Activated T-helper 9 cell treated with anti-CD3 and anti-CD28 coated beads, Interleukin-2, amount 50 U/mL, for 16 hours (primary cell): ENCODE data around the gene GABRA6.
"Not testable (repeated sequence)": the region's sequence is repeated elsewhere in the genome, so short reads cannot be mapped to it uniquely, and the experiment has no call there.

ENCODE experiments used
- DNase-seq: peaks from one replicate; pipeline ENCODE4 v3.0.0-alpha.2; 2020; ENCODE audit warnings: low read depth

Gene GABRA6

DNA sequence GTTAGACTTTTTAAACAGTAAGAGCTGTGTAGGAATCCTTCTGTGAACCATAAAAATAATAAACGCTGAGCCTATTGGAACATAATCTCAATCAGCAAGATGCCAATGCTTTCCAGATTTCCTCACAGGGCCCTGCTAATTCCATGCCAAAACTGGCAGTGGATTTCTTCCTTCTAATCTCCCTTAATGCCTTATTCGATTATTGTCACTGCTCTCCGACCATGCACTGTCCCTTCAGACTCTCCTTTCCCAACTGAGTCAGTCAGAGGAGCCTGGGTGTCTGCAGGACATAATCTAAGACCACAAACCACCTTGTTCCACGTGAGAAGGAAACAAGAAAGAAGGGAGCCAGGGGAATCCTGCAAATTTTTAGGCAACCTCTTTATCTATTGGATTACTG, at the start of gene GABRA6:
Gene GABRA6 (plus strand): TSS at position 261 of the 400 bp plus-strand sequence. CDS start 269 bp downstream, outside the sequence.
- no peak for DNase-seq

GRCh38 chr5:161637591-161637990, 47.9 kb upstream of the GABRA6 start:
- DNase-seq: no peak

GRCh38 chr5:161641444-161641843, 44.1 kb upstream of the GABRA6 start:
- DNase-seq: no peak

DNA sequence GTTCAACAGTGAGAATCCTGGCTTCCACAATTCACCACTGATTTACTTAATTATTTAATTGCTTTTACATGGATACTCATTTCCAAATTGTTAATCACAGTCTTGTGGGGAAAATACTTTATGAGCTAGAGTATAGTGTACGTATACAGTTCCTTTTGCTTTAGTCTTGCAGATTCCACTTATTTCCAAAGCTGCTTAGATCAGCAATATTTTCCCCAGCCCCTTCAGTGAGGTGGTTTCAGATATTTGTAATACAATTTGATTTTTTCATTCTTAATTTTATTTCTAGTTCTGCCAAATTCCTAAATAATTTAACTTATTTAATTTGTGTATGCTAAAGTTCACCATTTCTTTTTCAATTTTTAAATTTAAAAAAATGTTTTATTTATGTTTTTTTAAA, 40.3 kb upstream of the GABRA6 start:
- DNase-seq: no peak

- not testable (repeated sequence) for DNase-seq
These were observed 33.6 kb upstream of the GABRA6 start for GRCh38 chr5:161651926-161652325.

DNA sequence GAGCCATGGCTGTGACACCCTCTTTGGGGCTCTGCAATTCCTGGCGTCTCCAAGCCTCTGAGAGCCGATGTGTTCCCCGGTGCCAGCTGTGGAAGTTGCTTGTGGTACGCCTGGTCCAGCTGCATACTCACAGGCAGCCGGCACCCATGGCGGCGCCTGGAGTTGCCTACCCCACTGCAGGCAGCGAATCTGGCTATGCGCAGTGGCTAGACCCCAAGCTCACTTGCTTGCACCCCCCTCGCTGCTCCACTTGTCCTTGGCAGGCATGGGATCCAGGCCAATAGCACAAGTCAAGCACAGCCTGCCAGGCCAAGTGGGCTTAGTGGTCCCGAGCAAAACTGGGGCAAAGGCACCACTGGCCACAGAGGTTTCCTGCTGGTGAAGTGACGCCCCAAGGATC, 24.7 kb upstream of the GABRA6 start:
- no peak for DNase-seq

DNA sequence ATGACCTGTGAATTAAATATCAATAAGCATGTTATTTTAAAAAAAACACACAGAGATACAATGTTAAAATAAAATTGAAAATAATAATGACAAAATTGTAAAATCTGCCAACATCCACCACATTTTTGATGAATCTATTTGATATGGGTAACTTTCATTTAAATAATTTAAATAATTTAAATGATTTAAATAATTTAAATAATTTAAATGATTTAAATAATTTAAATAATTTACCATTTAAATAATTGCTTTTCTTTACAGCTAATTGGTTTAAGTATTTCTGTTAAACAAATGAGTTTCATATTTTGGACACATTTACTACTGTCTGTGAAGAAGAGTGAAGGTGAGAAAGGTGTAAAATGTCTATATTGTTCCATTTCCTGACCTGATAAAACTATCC, 22.1 kb upstream of the GABRA6 start:
- no peak for DNase-seq

GRCh38 chr5:161676103-161676502, 9.4 kb upstream of the GABRA6 start:
- no peak for DNase-seq

DNA sequence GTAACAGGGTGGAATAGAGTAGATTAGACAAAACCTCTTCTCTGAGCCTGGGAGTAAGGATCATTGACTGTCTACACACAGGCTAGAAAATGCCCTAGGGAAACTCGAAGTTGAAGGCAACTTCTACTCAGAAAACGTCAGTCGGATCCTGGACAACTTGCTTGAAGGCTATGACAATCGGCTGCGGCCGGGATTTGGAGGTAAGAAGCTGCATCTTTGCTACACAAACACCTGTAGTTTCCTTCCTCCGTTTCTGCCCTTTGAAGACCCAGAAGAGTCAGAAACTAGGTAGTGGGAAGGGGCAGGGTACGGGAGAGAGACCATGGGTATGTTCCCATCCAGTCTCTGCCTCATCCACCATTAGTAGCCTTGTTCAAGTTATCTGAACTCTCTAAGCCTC, 628 bp downstream of the GABRA6 start:
- DNase-seq: no peak

DNA sequence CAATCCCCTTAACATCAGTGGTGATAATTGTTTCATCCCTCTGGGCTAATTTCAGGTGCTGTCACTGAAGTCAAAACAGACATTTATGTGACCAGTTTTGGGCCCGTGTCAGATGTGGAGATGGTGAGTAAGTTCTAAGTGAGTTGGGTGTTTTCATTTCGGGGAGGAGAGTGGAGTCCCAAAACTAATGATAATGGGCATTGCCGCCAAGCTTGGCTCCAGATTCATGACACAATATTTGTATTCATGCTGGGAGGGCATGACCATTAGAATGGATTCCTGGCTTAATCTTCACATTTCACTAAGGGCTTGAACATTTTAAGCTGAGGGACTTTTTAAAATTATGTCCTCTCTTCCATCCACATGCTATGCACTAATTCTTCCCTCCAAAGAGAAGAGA, 1.4 kb downstream of the GABRA6 start:
- DNase-seq: no peak

DNA sequence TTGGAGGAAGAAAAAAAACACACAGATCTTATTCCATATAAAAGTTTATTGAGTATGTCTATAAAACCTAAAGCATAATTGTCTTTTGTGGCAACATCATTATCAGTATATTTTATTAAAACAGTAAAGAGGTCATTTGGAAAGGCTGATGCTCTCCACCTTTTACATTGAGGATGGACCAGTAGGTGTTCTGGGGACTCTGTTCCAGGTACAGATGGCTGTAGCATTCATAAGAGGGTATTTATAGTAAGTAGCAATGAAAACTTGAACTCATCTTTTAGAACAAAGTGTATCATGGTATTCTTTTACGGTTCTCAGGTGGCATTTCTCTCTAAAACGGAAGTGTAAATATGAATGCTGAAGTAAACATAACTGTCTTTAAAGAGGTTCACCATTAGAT, 1.8 kb downstream of the GABRA6 start:
- DNase-seq: no peak

DNA sequence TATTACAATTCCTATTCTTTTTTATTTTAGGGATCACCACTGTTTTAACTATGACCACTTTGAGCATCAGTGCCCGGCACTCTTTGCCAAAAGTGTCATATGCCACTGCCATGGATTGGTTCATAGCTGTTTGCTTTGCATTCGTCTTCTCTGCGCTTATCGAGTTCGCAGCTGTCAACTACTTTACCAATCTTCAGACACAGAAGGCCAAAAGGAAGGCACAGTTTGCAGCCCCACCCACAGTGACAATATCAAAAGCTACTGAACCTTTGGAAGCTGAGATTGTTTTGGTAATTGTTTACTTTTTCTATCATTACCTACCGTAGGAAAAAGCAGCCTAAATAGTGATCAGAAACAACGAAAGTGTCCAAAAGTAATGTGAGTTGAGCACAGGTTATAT, 6.4 kb downstream of the GABRA6 start:
- DNase-seq: no peak

DNA sequence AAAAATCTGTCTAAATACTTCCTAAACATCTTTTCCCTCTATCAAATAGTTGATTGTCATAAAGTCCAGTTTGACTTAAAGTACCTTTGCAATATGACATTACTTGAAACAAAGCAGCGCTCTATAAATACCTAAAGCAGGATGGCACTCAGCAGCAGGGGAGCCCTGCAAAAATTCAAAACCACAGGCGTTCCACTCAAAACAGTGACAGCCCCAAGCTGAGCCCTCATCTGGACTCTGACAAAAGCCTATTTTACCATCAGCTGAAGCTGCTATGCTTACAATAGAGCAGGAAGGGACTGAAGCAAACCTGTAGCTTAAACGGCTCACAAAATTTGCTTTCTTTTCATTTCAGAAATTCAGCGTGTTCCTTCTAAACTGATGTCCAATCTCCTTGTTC, 11.5 kb downstream of the GABRA6 start:
- DNase-seq: no peak

- no peak for DNase-seq
These were observed 14.5 kb downstream of the GABRA6 start for GRCh38 chr5:161700065-161700464.

DNA sequence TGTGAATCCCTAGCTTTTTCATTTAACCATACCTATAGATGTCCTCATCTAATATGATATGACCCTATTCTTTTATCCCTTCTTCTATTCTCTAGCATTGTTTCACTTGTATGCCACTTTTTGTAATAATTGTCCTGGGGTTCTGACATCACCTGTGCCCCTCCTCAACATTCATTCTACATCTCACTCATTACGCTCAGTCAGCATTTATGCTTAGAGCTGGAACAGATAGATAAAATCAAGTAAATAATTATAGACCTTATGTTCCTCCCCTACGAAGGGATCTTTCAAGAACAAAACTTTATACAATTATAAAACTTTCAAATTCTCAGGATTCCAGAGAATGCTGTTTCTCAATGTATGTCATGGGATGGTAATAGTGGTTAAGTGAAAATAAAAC, 18.0 kb downstream of the GABRA6 start:
- no peak for DNase-seq

DNA sequence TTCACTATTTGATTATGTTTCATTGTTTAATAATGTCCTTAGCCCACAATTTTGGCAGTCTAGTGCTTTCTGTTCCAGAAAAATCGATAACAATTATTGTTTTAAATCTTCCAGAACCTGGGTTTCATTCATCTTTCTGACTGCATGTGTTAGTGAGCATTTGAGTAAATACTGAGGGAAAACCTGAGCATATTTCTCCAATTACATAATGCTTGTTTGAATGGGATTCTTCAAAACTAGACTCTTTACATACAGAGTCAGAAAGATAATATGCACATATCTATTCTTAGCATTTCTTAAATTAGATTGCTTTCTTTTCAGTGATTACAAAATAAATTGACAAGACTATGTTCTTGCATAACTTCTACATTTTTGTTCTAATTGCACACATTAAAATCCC, 21.9 kb downstream of the GABRA6 start:
- no peak for DNase-seq

DNA sequence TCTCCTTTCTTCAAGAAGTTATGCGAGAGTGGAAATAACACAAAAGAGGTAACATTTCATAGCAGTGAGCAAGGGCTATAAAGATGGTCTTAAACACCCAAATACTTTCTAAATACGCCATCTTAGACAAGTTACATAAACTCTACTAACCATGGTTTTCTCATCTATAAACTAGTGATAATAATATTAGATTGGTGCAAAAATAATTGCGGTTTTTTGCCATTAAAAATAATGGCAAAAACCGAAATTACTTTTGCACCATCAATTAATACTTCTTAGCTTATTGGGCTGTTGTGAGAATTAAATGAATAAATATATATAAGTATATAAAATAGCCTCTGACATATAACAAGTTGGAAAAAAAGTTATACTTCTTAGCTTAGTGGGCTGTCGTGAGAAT, 23.7 kb downstream of the GABRA6 start:
- no peak for DNase-seq

- DNase-seq: no peak
These were observed 27.5 kb downstream of the GABRA6 start for GRCh38 chr5:161713042-161713441.

DNA sequence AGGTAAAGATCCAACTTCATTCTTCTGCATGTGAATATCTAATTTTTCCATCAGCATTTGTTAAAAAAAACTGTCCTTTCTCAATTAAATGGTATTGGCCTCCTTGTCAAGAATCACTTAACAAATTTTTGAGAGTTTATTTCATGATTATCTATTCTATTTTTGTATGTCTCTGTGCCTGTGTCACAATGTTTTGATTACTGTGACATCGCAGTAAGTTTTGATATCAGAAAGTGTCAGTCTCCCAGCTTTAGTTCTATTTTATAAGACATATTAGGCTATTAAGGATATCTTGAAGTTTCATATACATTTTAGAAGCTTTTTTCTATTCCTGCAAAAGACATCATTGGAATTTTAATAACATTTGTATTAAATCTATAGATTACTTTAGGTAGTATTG, 33.6 kb downstream of the GABRA6 start:
- no peak for DNase-seq

DNA sequence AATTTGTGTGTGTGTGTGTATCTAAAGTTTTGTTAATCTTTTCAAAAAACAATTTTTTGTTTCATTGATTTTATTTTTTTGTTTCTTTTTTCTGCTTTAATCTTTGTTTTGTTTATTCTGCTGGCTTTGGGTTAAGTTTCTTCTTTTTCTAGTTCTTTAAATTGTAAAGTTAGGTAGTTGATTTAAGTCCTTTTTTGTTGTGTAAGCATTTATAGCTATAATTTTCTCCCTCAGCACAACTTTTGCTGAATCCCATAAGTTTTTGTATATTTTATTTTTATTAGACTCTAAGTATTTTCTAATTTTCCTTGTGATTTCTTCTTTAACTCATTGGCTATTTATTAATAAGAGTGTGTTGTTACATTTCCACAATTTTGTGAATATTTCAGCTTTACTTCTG, 34.9 kb downstream of the GABRA6 start:
- no peak for DNase-seq

DNA sequence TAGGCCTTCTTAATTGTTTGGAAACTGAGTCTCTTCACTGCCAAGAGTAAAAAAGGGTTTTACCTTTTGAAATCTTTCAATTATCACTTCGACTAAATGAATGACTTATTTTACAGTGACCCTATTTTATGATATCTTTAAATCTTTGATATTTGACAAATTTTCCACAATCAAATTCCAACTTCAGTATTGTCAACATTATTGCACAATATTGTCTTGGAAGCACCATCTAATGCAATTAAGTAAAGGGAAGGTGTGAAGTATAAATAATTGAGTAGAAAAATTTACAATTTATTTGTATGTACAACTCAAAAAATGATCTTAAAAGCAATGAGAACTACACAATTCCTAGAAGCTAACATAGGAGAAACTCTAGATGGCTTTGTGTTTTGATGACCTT, 49.2 kb downstream of the GABRA6 start:
- DNase-seq: no peak

DNA sequence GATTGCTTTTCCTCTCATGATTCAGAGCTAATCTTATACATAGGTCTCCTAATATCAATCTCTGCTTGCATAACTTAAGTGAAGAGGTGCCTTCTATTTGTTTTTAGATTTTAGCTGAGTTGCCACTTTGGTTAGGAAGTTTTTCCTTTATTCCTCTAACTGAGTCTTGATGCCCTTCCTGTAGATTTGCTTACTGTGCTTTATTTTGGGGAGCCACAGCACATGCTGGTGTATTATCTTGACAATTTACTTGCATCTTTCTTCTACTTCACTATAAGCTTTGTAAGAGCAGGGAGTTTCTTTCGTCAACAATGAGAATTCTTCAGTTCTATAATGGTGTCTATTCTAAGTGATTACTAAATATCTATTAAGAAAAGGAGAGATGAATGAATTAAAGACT, 54.9 kb downstream of the GABRA6 start:
- DNase-seq: no peak

DNA sequence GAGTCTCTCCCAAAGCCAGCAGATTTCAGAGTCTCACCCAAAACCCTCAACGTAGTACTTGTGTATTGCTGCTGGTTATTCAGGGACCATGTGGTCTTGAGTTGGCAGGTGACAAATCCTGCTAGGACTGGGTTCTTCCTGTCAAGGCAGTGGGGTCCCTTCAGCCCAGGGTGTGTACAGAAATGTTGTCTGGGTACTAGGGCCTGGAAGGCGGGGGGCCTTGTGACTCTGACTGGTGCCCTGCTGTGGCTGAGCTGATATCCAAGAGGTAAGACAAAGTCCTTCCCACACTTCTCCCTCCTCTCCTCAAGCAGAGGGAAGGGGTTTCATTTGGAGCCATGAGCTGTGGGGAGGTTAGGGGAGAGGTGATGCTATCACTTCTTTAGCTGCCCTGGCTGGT, 58.8 kb downstream of the GABRA6 start:
- DNase-seq: no peak

- no peak for DNase-seq
These were observed 59.9 kb downstream of the GABRA6 start for GRCh38 chr5:161745392-161745791.

DNA sequence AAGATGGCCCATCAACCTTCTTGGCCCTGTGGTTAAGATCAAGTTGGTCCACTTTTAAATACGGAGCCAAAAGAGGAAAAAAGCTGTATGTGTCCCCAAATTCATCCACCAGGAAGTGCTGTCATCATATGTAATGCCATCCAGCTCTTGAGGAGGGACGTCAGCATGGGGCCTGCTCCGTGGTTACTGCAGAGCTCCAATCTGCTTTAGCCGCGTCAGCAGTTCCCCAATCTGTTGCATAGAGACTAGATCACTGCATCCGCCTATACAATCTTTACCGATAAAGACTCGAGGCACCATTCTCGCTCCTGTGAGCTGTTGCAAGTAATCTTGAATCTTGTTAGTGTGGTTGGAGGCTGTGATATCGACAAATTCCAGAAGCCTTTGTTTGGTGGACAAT, 65.7 kb downstream of the GABRA6 start:
- DNase-seq: no peak
